K562 (cell line): ENCODE results near the gene RASIP1. TPM values are rescaled to one million over a fixed set of nuclear protein-coding genes. Genes with fewer than 3 reads are reported as not detected.

Experiments
- CEBPB ChIP-seq: fragments of 450-650 bp; IDR thresholded peaks from 2 replicates; pipeline ENCODE4 v1.6.1; 2016; ENCODE audit warnings: missing genetic modification characterization, missing compliant biosample characterization
- EHMT2 ChIP-seq: fragments of 450-650 bp; IDR thresholded peaks from 2 replicates; pipeline ENCODE4 v1.6.1; 2018; ENCODE audit warnings: antibody characterized with exemption
- GABPB1 ChIP-seq: sonication (generic); formaldehyde crosslinking; IDR thresholded peaks from 2 replicates; pipeline ENCODE4 v1.8.0; 2022; ENCODE audit warnings: mild to moderate bottlenecking, missing genetic modification reagents
- HDAC2 ChIP-seq: fragments of 450-650 bp; IDR thresholded peaks from 2 replicates; pipeline ENCODE4 v1.6.1; 2016; ENCODE audit warnings: mild to moderate bottlenecking
- HIVEP1 ChIP-seq: fragments of 250-450 bp; sonication (Bioruptor Pico); IDR thresholded peaks from 2 replicates; pipeline ENCODE4 v1.4.0; 2020; ENCODE audit warnings: mild to moderate bottlenecking
- HNRNPK ChIP-seq: fragments of 200-400 bp; formaldehyde crosslinking; IDR thresholded peaks from one replicate; pipeline ENCODE4 v1.6.1; 2018; ENCODE audit warnings: mild to moderate bottlenecking, low read depth, low read length; ENCODE audit not compliant: poor library complexity, severe bottlenecking
- HNRNPUL1 ChIP-seq: fragments of 200-400 bp; formaldehyde crosslinking; IDR thresholded peaks from 2 replicates; pipeline ENCODE4 v1.6.1; 2017; ENCODE audit warnings: low read length
- MAFG ChIP-seq: fragments of 450-650 bp; conservative IDR thresholded peaks from 2 replicates; pipeline ENCODE4 v1.6.1; 2016; ENCODE audit warnings: missing genetic modification characterization, missing compliant biosample characterization
- PHB ChIP-seq: fragments of 250-450 bp; sonication (Bioruptor Pico); IDR thresholded peaks from 2 replicates; pipeline ENCODE4 v1.5.0; 2021
- RHOXF2B ChIP-seq: fragments of 250-450 bp; sonication (Bioruptor Pico); conservative IDR thresholded peaks from 2 replicates; pipeline ENCODE4 v1.5.1; 2021
- RUNX1 ChIP-seq: sonication (generic); IDR thresholded peaks from 2 replicates; pipeline ENCODE4 v1.6.1; 2016; ENCODE audit warnings: antibody characterized with exemption, low read depth
- SNRNP70 ChIP-seq: fragments of 200-400 bp; formaldehyde crosslinking; optimal IDR thresholded peaks from 2 replicates; pipeline ENCODE3; 2017; ENCODE audit warnings: low read depth, low read length
- TEAD1 ChIP-seq, 2 experiments: fragments of 450-650 bp in 1 of 2; sonication (generic) in 1 of 2; formaldehyde crosslinking; IDR thresholded peaks; 2 replicates each; pipeline versions ENCODE4 v1.4.0 to v1.8.0; 2020 to 2022; ENCODE audit warnings: mild to moderate bottlenecking in 2 of 2, missing genetic modification reagents in 1 of 2
- TGIF2 ChIP-seq: sonication (generic); formaldehyde crosslinking; IDR thresholded peaks from 2 replicates; pipeline ENCODE4 v1.8.1; 2022; ENCODE audit warnings: mild to moderate bottlenecking, missing genetic modification reagents, moderate library complexity
- WHSC1 ChIP-seq: IDR thresholded peaks from one replicate; pipeline ENCODE4 v1.6.1; 2012; ENCODE audit warnings: low read length, control low read depth, inconsistent platforms
- ZKSCAN8 ChIP-seq: fragments of 200-800 bp; sonication (Bioruptor generic); IDR thresholded peaks from 2 replicates; pipeline ENCODE4 v1.6.1; 2016; ENCODE audit warnings: missing genetic modification characterization, missing compliant biosample characterization
- ZNF778 ChIP-seq: fragments of 450-650 bp; formaldehyde crosslinking; IDR thresholded peaks from 2 replicates; pipeline ENCODE4 v1.4.0; 2020; ENCODE audit warnings: mild to moderate bottlenecking, moderate library complexity
- polyA plus RNA-seq, 8 experiments: library from polyadenylated mRNA; depleted of rRNA in 4 of 8; stranded (reverse) in 5 of 8; unstranded in 3 of 8; fragments of >200 nt; fragmentation: Nextera tagmentation in 2 of 8; fragmentation: Illumina TruSeq in 1 of 8; extraction: Ambion mirVana in 2 of 8; extraction: Trizol in 1 of 8; gene quantifications; 2 replicates each; pipeline versions ENCODE4 v1.2.1 to v1.2.3, GENCODE V29; 2011 to 2014; ENCODE audit warnings: inconsistent platforms in 1 of 8, missing spikeins in 1 of 8
- total RNA-seq, 7 experiments: library from RNA; depleted of rRNA in 6 of 7; stranded (reverse); fragments of >200 nt in 6 of 7; fragmentation: Illumina TruSeq in 2 of 7; extraction: Trizol in 2 of 7; gene quantifications; 2 replicates each; pipeline versions ENCODE4 v1.2.1 to v1.2.3, GENCODE V29; 2011 to 2021; ENCODE audit warnings: low replicate concordance in 1 of 7
- TF ChIP-seq, protein P1 (sequence below): sonication (generic); formaldehyde crosslinking; IDR thresholded peaks from 2 replicates; pipeline ENCODE4 v1.8.0; 2022; ENCODE audit warnings: mild to moderate bottlenecking, missing genetic modification reagents
- TF ChIP-seq, protein P2 (sequence below): fragments of 450-650 bp; IDR thresholded peaks from 2 replicates; pipeline ENCODE4 v1.6.1; 2017; ENCODE audit warnings: antibody characterized with exemption
- TF ChIP-seq, protein P3 (sequence below): fragments of 450-650 bp; formaldehyde crosslinking; IDR thresholded peaks from 2 replicates; pipeline ENCODE4 v1.4.0; 2022; ENCODE audit warnings: missing genetic modification characterization
- TF ChIP-seq, protein P4 (sequence below), 2 experiments: IDR thresholded peaks in 1 of 2; conservative IDR thresholded peaks in 1 of 2; 2 replicates each; pipeline ENCODE4 v1.6.1; 2016; ENCODE audit warnings: low read depth in 2 of 2, mild to moderate bottlenecking in 1 of 2, missing compliant biosample characterization in 1 of 2, missing genetic modification characterization in 1 of 2, moderate library complexity in 1 of 2

Gene RASIP1
- total and polyA plus RNA-seq, 9 of the 15 experiments (the other 6 are each of a cell fraction or from before 2014, with no cell fraction given), result 0.20 to 4.7 (median 1.5) TPM

DNA sequence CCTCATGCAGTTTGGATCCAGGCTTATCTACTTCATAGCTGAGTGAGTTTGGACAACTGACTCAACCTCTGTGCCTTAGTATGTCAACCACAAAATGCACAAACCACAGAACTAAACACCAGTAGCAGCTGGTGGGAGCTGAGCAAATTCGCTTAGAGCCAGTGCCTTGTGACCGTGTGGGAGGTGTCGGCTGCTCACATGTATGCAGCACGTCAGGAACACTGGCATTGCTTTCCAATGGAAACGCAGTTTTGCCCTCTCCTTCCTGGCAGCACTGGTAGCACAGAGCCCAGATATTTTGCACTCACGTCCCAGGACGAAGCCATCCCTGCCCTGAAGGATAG, 59.3 kb downstream of the RASIP1 start (continued):
- TF ChIP-seq, protein P1, sequence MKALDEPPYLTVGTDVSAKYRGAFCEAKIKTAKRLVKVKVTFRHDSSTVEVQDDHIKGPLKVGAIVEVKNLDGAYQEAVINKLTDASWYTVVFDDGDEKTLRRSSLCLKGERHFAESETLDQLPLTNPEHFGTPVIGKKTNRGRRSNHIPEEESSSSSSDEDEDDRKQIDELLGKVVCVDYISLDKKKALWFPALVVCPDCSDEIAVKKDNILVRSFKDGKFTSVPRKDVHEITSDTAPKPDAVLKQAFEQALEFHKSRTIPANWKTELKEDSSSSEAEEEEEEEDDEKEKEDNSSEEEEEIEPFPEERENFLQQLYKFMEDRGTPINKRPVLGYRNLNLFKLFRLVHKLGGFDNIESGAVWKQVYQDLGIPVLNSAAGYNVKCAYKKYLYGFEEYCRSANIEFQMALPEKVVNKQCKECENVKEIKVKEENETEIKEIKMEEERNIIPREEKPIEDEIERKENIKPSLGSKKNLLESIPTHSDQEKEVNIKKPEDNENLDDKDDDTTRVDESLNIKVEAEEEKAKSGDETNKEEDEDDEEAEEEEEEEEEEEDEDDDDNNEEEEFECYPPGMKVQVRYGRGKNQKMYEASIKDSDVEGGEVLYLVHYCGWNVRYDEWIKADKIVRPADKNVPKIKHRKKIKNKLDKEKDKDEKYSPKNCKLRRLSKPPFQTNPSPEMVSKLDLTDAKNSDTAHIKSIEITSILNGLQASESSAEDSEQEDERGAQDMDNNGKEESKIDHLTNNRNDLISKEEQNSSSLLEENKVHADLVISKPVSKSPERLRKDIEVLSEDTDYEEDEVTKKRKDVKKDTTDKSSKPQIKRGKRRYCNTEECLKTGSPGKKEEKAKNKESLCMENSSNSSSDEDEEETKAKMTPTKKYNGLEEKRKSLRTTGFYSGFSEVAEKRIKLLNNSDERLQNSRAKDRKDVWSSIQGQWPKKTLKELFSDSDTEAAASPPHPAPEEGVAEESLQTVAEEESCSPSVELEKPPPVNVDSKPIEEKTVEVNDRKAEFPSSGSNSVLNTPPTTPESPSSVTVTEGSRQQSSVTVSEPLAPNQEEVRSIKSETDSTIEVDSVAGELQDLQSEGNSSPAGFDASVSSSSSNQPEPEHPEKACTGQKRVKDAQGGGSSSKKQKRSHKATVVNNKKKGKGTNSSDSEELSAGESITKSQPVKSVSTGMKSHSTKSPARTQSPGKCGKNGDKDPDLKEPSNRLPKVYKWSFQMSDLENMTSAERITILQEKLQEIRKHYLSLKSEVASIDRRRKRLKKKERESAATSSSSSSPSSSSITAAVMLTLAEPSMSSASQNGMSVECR (CRISPR knock-in tag), result no peak
- TF ChIP-seq TEAD1 (CRISPR knock-in tag; IDR thresholded peaks at IDR 0.05) (peak; percentile 1 to 26; a peak in 1 of 4 replicates), MAFG (tag) (no peak), WHSC1 (no peak), RUNX1 (no peak), CEBPB (tag) (no peak), HDAC2 (no peak), HNRNPK (no peak), SNRNP70 (no peak), GABPB1 (CRISPR knock-in tag) (no peak), HNRNPUL1 (no peak), ZNF778 (CRISPR knock-in tag) (no peak), HIVEP1 (CRISPR knock-in tag) (no peak), TGIF2 (CRISPR knock-in tag) (no peak), PHB (CRISPR knock-in tag) (no peak), RHOXF2B (no peak), EHMT2 (no peak), ZKSCAN8 (no peak)
- TF ChIP-seq, protein P2, sequence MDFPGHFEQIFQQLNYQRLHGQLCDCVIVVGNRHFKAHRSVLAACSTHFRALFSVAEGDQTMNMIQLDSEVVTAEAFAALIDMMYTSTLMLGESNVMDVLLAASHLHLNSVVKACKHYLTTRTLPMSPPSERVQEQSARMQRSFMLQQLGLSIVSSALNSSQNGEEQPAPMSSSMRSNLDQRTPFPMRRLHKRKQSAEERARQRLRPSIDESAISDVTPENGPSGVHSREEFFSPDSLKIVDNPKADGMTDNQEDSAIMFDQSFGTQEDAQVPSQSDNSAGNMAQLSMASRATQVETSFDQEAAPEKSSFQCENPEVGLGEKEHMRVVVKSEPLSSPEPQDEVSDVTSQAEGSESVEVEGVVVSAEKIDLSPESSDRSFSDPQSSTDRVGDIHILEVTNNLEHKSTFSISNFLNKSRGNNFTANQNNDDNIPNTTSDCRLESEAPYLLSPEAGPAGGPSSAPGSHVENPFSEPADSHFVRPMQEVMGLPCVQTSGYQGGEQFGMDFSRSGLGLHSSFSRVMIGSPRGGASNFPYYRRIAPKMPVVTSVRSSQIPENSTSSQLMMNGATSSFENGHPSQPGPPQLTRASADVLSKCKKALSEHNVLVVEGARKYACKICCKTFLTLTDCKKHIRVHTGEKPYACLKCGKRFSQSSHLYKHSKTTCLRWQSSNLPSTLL, result no peak
- TF ChIP-seq, protein P3, sequence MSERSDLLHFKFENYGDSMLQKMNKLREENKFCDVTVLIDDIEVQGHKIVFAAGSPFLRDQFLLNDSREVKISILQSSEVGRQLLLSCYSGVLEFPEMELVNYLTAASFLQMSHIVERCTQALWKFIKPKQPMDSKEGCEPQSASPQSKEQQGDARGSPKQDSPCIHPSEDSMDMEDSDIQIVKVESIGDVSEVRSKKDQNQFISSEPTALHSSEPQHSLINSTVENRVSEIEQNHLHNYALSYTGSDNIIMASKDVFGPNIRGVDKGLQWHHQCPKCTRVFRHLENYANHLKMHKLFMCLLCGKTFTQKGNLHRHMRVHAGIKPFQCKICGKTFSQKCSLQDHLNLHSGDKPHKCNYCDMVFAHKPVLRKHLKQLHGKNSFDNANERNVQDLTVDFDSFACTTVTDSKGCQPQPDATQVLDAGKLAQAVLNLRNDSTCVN, result no peak
- TF ChIP-seq, protein P4, sequence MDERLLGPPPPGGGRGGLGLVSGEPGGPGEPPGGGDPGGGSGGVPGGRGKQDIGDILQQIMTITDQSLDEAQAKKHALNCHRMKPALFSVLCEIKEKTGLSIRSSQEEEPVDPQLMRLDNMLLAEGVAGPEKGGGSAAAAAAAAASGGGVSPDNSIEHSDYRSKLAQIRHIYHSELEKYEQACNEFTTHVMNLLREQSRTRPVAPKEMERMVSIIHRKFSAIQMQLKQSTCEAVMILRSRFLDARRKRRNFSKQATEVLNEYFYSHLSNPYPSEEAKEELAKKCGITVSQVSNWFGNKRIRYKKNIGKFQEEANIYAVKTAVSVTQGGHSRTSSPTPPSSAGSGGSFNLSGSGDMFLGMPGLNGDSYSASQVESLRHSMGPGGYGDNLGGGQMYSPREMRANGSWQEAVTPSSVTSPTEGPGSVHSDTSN (CRISPR knock-in tag; IDR thresholded peaks at IDR 0.05; ENCODE audit: low read depth), result no peak
- TF ChIP-seq, protein P4 (tag; conservative IDR thresholded peaks at IDR 0.05; ENCODE audit: low read depth), result no peak
